HG03520 (cell line): Measurements from ENCODE around the gene WWC2.

Experiments
- ATAC-seq: cut with Tn5 transposase; IDR thresholded peaks from one replicate; pipeline ENCODE4 v1.9.1; 2021; ENCODE audit warnings: mild to moderate bottlenecking, moderate library complexity; ENCODE audit not compliant: unreplicated experiment

WWC2 gene

DNA sequence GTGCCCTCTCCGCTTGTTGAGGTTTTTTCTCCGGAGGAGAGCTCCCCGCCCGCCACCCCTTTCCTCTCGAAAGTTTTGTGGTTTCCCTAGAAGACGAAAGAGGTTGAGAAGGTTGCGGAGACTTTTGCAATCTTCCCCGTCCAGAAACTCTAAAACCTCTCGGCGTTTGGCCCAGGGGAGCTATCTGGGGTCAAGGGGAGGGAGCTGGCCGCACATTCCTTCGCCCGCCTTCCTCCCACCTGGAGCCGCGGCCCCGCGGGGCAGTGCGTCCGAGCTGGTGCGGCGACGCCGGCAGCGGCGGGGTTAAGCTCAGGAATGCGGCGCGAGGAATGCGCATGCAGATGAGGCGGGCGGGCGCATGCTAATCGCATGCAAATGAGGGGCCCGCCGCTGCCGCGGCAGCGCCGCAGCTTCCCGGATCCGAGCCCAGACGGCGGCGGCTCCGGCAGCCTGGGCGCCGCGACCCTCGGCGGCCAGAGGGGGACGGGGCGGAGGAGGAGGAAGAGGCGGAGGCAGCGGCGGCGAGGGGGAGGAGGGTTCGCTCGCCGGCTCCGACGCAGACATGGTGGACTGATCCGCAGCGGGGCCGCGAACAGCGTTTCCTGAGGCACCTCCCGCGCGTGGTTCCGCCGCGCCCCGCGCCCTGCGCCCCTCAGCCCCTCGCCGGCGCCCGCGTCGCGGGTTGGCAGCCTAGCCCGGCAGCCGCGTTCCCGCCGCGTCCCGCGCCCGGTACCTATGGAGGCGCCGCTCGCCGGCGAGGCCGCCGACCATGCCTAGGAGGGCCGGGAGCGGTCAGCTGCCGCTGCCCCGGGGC lies at the start of gene WWC2:
Gene WWC2 (plus strand): TSS at position 535 of the 814 bp plus-strand sequence. CDS start 235 bp downstream, at position 770.
- peak; percentile 42 for ATAC-seq

DNA sequence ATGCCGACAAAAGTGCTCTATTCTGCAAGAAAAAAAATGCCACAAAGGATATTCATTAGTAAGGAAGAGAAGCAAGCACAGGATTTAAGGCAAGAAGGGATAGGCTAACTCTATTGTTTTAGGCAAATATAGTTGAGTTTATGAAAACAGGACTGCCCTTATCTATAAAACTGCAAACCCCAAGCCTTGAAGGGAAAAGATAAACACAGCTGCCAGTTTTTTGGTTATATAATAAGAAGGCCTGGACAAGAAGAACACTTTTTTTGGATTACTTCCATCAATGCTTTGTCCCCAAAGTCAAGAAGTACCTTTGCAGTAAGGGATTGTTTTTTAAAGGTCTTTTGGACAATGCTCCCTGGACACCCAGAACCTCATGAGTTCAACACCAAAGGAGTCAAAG lies 45.4 kb upstream of the WWC2 start:
- ATAC-seq, result no peak

GRCh38 chr4:183057255-183057654 lies 41.8 kb upstream of the WWC2 start:
- no peak for ATAC-seq

GRCh38 chr4:183059797-183060196 lies 39.3 kb upstream of the WWC2 start:
- ATAC-seq, result peak; percentile 57

DNA sequence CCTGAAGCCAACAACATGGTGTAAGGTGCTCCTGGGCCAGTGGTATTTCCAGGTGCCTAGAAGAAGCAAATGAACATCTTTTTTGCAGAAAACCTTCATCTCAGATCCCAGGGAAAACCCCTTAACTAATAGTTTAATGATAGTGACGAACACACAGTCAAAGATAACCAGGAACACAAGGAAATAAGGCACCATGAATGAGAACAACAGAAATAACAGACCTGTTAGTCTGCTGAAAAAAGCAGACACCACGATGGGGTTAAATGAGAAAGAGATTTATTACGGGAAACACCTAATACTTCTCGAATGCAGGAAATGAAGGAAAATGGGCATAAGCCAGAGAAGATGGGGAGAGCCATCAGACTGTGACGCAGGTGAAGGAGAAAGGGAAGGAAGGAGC lies 30.6 kb upstream of the WWC2 start:
- ATAC-seq, result no peak

GRCh38 chr4:183071222-183071621 lies 27.8 kb upstream of the WWC2 start:
- ATAC-seq, result no peak

- ATAC-seq, result no peak
These were observed 26.9 kb upstream of the WWC2 start for GRCh38 chr4:183072176-183072575.

- ATAC-seq, result no peak
These were observed 25.3 kb upstream of the WWC2 start for GRCh38 chr4:183073838-183074145.

DNA sequence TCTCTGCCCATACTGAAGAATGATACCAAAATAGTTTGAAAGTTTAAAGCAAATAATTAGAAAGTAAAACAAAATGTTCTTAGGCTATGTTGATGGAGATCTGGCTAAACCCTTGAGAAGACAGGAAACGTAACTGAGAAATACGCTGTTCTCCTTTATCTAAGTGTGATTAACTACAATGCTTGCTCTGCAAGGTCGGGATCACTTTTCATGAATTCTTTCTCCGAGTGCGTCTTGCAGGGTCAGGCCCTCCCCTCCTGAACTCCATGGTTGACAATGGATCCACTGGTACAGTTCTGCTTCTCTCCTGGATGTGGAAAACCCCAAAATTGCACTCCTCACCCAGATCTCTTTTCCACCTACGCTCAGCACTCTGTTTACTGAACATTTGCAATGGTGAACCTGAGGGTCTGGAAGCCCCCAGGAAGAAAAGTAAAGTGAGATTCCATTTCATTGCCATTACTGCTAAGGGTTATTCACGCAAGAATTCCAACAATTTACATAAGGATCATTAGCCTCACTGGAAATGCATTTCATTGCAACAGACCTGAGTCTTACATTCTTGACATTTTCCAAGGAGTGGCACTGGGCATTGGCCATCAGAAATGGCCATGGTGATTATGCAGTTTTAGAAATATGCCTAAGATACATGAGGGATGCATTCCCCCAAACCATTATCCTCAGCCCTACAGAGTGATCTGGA lies 24.6 kb upstream of the WWC2 start:
- no peak for ATAC-seq

- ATAC-seq, result no peak
These were observed 20.4 kb upstream of the WWC2 start for GRCh38 chr4:183078634-183079033.

DNA sequence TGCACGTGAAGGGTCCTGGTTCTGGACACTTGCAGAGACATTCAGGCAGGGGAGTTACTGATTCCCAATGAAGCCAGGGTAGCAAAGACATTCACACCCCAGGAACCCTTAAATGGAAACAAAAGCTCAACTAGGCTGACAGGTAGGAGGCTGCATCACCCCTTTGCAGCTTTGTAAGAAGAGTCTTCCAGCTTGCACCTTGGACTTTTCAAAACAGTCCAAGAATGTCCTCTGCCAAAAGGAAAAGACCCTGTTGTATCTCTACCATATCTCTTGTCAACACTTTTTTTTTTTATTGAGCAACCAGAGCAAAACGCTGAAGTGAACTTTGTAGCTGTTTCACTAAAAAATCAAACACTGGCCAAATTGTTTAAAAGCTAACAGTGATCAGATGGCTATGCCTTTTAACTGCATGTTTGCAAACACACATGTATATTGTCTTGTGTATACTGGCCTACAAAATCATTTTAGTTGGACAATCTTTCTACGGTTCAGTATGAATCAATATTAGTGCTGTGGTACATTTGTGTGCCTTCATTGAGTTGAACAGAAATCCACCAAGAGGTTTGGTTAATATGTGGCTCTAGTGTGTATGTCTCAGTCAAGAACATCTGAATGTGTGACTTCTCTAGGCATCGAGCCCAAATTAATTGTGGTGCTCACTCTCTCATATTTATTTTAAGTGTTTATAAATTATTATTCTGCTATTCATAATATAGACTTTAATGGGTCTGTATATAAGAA lies 18.5 kb upstream of the WWC2 start:
- no peak for ATAC-seq

- no peak for ATAC-seq
These were observed 18.0 kb upstream of the WWC2 start for GRCh38 chr4:183081116-183081469.

GRCh38 chr4:183082053-183082452 lies 17.0 kb upstream of the WWC2 start:
- ATAC-seq, result no peak

GRCh38 chr4:183094393-183095198 lies 4.5 kb upstream of the WWC2 start:
- no peak for ATAC-seq

GRCh38 chr4:183095199-183095512 lies 3.9 kb upstream of the WWC2 start:
- no peak for ATAC-seq

DNA sequence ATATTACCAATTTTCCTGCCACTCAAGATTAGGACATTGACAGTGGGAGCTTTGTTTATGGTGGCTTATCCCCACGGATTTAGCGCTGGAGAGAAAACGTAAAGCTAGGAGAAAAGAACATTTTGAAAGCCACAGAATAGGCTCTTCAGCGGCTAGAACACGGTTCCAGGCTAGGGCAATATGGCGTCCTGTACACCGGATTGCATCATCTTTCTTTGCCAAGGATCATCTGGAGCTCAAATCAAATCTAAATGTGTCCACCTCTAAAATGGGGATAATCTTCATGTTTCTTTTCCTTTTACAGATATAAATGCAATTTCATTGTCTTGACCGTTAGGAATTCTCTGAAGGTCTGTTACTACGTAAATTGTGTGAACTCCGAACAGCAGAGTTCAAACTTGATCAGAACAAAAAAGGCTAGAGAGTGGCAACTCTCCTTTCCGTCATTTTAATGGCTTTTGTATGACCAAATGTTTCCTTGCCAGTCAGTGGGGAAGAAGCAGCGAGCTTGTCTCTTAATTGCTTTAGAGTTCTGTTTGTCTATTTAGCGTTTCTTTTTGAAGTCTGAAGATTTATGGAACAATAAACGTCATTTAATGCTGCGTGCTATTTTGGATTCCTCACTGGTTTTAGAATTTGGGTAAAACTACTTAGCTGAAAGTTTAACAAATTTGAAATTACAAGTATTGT lies 2.6 kb upstream of the WWC2 start:
- no peak for ATAC-seq

- ATAC-seq, result no peak
These were observed 1.6 kb upstream of the WWC2 start for GRCh38 chr4:183097231-183098018.

DNA sequence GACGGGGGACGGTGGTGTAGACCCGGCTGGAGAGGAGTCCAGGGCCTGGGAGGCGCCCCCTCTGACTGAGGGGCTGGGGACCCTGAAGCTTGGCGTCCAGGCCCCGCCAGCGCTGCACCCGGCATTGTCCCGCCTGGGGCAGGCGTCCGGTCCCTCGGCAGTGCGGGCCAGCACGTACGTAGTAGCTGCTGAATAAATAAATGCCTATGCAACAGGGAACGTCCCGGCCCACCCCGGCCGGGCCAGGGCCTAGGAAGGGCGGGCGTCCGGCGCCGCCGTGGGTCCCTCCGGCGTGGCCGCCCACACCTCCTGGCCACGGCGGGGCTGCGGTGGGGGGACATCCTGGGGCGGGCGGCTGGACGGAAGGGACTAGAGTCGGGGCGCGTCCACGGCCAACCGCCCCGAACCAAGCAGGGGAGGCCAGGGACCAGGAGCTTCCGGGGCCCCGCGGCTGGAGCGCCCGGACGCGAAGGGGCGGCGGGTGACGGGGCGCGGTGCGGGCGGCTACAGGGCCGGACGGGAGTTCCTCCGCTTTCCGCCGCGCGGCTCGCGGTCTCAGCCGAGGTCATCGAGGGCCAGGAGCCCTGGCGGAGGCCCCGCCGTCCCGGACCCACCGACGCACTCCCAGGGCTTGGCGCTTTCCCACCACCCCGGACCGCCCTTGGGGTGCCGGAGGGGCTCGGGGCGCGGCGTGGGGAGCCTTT lies 886 bp upstream of the WWC2 start:
- ATAC-seq, result peak; percentile 27
